Inflammatory macrophage treated with lipopolysaccharide for 4 hours (primary cell): ENCODE measurements around the gene ELOA2.
"Not testable (repeated sequence)": the region's sequence is repeated elsewhere in the genome, so short reads cannot be mapped to it uniquely, and the experiment has no call there.

Experiments used
- DNase-seq: peaks from one replicate; pipeline ENCODE4 v3.0.0-alpha.2; 2020

ELOA2 gene

GRCh38 chr18:47020757-47021156 lies 14.7 kb downstream of the ELOA2 start:
- DNase-seq, result not testable (repeated sequence)

GRCh38 chr18:47019870-47020269 lies 15.6 kb downstream of the ELOA2 start:
- DNase-seq, result not testable (repeated sequence)
